ENCODE measurements around the gene ATP5IF1. TPM values are rescaled to one million over a fixed set of nuclear protein-coding genes. Genes with fewer than 3 reads are reported as not detected.

ATP5IF1 gene
- total and polyA plus RNA-seq, 9 of the 15 experiments (the other 6 are each of a cell fraction or from before 2014, with no cell fraction given) = 292 to 1,422 (median 388) TPM

DNA sequence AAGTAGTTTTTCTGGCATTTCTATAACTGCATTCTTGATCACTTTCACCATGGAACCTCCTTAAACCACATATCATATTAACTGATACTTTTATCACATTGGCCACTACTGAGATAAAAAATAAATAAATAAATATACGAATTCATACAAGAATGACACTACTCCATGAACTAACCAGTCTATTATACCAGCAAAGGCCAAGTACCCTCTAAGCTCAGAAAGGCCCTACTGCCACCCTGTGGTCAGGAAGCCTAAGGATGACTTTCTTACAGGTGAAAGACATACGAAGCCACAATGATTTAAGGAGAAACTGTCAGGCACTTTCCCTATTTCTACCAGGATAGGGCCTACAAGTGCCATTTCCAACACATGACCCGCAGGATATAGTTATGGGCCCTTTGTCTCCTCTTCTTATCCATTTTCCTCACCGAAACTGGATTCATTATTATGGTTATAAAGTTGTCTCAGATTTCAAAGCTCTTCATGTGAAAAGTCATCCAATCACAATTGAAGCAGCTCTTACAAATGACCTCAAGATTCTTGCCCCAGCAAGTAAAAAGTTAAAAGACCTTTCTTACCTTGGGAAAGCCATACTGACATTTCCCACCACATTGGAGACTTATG, 27.0 kb upstream of the ATP5IF1 start (continued):
- TF ChIP-seq, protein P1, sequence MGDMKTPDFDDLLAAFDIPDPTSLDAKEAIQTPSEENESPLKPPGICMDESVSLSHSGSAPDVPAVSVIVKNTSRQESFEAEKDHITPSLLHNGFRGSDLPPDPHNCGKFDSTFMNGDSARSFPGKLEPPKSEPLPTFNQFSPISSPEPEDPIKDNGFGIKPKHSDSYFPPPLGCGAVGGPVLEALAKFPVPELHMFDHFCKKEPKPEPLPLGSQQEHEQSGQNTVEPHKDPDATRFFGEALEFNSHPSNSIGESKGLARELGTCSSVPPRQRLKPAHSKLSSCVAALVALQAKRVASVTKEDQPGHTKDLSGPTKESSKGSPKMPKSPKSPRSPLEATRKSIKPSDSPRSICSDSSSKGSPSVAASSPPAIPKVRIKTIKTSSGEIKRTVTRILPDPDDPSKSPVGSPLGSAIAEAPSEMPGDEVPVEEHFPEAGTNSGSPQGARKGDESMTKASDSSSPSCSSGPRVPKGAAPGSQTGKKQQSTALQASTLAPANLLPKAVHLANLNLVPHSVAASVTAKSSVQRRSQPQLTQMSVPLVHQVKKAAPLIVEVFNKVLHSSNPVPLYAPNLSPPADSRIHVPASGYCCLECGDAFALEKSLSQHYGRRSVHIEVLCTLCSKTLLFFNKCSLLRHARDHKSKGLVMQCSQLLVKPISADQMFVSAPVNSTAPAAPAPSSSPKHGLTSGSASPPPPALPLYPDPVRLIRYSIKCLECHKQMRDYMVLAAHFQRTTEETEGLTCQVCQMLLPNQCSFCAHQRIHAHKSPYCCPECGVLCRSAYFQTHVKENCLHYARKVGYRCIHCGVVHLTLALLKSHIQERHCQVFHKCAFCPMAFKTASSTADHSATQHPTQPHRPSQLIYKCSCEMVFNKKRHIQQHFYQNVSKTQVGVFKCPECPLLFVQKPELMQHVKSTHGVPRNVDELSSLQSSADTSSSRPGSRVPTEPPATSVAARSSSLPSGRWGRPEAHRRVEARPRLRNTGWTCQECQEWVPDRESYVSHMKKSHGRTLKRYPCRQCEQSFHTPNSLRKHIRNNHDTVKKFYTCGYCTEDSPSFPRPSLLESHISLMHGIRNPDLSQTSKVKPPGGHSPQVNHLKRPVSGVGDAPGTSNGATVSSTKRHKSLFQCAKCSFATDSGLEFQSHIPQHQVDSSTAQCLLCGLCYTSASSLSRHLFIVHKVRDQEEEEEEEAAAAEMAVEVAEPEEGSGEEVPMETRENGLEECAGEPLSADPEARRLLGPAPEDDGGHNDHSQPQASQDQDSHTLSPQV (IDR thresholded peaks at IDR 0.05) = peak; percentile 58; the same call in 1 of the 2 replicates
- TF ChIP-seq ELF4 (CRISPR knock-in tag; IDR thresholded peaks at IDR 0.05) (no peak), MAFK (IDR thresholded peaks at IDR 0.05; ENCODE audit: low read length) (0 out of 2 replicates have a peak, but pooled peaks have one; percentile 21), ZNF639 (CRISPR knock-in tag; conservative IDR thresholded peaks at IDR 0.05 in 1 of 2, IDR thresholded peaks at IDR 0.05 in 1 of 2) (0 out of 4 replicates have a peak, but pooled peaks of 1 of the 2 experiments have one; percentile 28), ARNT (IDR thresholded peaks at IDR 0.05) (peak in 1 of 2 experiments; percentile 54; a peak in 1 of 4 replicates), CC2D1A (IDR thresholded peaks at IDR 0.05) (peak; percentile 78), MEIS2 (IDR thresholded peaks at IDR 0.05; ENCODE audit: partially characterized antibody) (peak; percentile 71), ESRRB (CRISPR knock-in tag; IDR thresholded peaks at IDR 0.05; ENCODE audit: borderline replicate concordance) (no peak)
- TF ChIP-seq, protein P2, sequence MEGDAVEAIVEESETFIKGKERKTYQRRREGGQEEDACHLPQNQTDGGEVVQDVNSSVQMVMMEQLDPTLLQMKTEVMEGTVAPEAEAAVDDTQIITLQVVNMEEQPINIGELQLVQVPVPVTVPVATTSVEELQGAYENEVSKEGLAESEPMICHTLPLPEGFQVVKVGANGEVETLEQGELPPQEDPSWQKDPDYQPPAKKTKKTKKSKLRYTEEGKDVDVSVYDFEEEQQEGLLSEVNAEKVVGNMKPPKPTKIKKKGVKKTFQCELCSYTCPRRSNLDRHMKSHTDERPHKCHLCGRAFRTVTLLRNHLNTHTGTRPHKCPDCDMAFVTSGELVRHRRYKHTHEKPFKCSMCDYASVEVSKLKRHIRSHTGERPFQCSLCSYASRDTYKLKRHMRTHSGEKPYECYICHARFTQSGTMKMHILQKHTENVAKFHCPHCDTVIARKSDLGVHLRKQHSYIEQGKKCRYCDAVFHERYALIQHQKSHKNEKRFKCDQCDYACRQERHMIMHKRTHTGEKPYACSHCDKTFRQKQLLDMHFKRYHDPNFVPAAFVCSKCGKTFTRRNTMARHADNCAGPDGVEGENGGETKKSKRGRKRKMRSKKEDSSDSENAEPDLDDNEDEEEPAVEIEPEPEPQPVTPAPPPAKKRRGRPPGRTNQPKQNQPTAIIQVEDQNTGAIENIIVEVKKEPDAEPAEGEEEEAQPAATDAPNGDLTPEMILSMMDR (IDR thresholded peaks at IDR 0.05 in 2 of 3, conservative IDR thresholded peaks at IDR 0.05 in 1 of 3; ENCODE audit: insufficient read depth in 2 of 3, low read depth in 1 of 3, low read length in 3 of 3) = peak; percentile 77 to 93 (median 80)
- TF ChIP-seq, protein P3, sequence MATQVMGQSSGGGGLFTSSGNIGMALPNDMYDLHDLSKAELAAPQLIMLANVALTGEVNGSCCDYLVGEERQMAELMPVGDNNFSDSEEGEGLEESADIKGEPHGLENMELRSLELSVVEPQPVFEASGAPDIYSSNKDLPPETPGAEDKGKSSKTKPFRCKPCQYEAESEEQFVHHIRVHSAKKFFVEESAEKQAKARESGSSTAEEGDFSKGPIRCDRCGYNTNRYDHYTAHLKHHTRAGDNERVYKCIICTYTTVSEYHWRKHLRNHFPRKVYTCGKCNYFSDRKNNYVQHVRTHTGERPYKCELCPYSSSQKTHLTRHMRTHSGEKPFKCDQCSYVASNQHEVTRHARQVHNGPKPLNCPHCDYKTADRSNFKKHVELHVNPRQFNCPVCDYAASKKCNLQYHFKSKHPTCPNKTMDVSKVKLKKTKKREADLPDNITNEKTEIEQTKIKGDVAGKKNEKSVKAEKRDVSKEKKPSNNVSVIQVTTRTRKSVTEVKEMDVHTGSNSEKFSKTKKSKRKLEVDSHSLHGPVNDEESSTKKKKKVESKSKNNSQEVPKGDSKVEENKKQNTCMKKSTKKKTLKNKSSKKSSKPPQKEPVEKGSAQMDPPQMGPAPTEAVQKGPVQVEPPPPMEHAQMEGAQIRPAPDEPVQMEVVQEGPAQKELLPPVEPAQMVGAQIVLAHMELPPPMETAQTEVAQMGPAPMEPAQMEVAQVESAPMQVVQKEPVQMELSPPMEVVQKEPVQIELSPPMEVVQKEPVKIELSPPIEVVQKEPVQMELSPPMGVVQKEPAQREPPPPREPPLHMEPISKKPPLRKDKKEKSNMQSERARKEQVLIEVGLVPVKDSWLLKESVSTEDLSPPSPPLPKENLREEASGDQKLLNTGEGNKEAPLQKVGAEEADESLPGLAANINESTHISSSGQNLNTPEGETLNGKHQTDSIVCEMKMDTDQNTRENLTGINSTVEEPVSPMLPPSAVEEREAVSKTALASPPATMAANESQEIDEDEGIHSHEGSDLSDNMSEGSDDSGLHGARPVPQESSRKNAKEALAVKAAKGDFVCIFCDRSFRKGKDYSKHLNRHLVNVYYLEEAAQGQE (IDR thresholded peaks at IDR 0.05; ENCODE audit: borderline replicate concordance) = peak; percentile 88
- TF ChIP-seq, protein P3 (CRISPR knock-in tag; IDR thresholded peaks at IDR 0.05; ENCODE audit: low read depth) = no peak

Measured in K562 (cell line).